Measurements from ENCODE around the gene IGFL2.

GRCh38 chr19:46124638-46125115 lies 23.4 kb upstream of the IGFL2 start, which contains the start of gene IGFL3:
- TF ChIP-seq POLR2A (IDR thresholded peaks at IDR 0.05): no peak
- TF ChIP-seq, protein P1, sequence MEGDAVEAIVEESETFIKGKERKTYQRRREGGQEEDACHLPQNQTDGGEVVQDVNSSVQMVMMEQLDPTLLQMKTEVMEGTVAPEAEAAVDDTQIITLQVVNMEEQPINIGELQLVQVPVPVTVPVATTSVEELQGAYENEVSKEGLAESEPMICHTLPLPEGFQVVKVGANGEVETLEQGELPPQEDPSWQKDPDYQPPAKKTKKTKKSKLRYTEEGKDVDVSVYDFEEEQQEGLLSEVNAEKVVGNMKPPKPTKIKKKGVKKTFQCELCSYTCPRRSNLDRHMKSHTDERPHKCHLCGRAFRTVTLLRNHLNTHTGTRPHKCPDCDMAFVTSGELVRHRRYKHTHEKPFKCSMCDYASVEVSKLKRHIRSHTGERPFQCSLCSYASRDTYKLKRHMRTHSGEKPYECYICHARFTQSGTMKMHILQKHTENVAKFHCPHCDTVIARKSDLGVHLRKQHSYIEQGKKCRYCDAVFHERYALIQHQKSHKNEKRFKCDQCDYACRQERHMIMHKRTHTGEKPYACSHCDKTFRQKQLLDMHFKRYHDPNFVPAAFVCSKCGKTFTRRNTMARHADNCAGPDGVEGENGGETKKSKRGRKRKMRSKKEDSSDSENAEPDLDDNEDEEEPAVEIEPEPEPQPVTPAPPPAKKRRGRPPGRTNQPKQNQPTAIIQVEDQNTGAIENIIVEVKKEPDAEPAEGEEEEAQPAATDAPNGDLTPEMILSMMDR (IDR thresholded peaks at IDR 0.05): no peak
